ENCODE measurements around the gene ZNF556.
"Not testable (repeated sequence)": the region's sequence is repeated elsewhere in the genome, so short reads cannot be mapped to it uniquely, and the experiment has no call there.

The ZNF556 gene

GRCh38 chr19:2853015-2853606 lies 14.0 kb upstream of the ZNF556 start:
- no peaks in the 10 kb centered on the region for H3K27me3 ChIP-seq (ENCODE audit: control insufficient read depth in 2 of 2, insufficient read depth in 2 of 2, low read length in 2 of 2)
- H3K4me1 ChIP-seq (ENCODE audit: control insufficient read depth in 2 of 2, insufficient read depth in 2 of 2, low read length in 2 of 2): no peaks in the 10 kb centered on the region
- H3K9me3 ChIP-seq (ENCODE audit: control insufficient read depth in 2 of 2, low read length in 2 of 2): peaks cover 34 to 42% of the 10 kb centered on the region in 2 donors
- H3K4me3 ChIP-seq (ENCODE audit: low read length in 2 of 2): peak overlapping the region in 1 of 2 donors; percentile 27
- H3K9ac ChIP-seq (ENCODE audit: low read depth in 1 of 2, low read length in 2 of 2): no peak overlapping the region
- H3K27ac ChIP-seq (ENCODE audit: low read depth in 2 of 2, low read length in 2 of 2): no peak overlapping the region
- peaks cover 32 to 34% of the 10 kb centered on the region in 2 donors for H3K36me3 ChIP-seq (ENCODE audit: control insufficient read depth in 2 of 2, insufficient read depth in 2 of 2, low read length in 2 of 2)

DNA sequence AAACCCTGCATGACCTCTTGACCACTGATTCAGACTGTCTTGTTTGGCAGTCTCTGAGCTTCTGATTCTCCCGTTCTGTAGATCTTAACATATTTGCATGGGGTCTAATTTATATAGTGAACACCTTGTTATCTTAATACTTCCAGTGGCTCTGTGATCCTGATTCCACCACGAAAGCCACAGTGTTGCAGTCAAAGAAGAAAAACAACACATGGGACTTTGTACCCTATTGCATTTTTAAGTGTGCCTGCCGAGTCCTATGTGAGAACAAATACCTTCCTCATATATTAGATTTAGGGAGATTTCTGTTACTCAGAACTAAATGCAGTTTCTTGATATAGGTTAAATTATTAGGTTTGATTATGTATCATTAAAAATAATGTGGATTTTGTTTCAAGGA lies 12.3 kb upstream of the ZNF556 start:
- H3K4me3 ChIP-seq (ENCODE audit: low read length in 2 of 2): no peak overlapping the region
- H3K9ac ChIP-seq (ENCODE audit: low read depth in 1 of 2, low read length in 2 of 2): no peak overlapping the region
- H3K27me3 ChIP-seq (ENCODE audit: control insufficient read depth in 2 of 2, insufficient read depth in 2 of 2, low read length in 2 of 2): no peaks in the 10 kb centered on the region
- peaks cover 36 to 41% of the 10 kb centered on the region in 2 donors for H3K9me3 ChIP-seq (ENCODE audit: control insufficient read depth in 2 of 2, low read length in 2 of 2)
- peaks cover 32 to 34% of the 10 kb centered on the region in 2 donors for H3K36me3 ChIP-seq (ENCODE audit: control insufficient read depth in 2 of 2, insufficient read depth in 2 of 2, low read length in 2 of 2)
- H3K27ac ChIP-seq (ENCODE audit: low read depth in 2 of 2, low read length in 2 of 2): no peak overlapping the region
- no peaks in the 10 kb centered on the region for H3K4me1 ChIP-seq (ENCODE audit: control insufficient read depth in 2 of 2, insufficient read depth in 2 of 2, low read length in 2 of 2)

- H3K4me1 ChIP-seq (ENCODE audit: control insufficient read depth in 2 of 2, insufficient read depth in 2 of 2, low read length in 2 of 2): no peaks in the 10 kb centered on the region
Measured at GRCh38 chr19:2856457-2857050, 10.6 kb upstream of the ZNF556 start.

DNA sequence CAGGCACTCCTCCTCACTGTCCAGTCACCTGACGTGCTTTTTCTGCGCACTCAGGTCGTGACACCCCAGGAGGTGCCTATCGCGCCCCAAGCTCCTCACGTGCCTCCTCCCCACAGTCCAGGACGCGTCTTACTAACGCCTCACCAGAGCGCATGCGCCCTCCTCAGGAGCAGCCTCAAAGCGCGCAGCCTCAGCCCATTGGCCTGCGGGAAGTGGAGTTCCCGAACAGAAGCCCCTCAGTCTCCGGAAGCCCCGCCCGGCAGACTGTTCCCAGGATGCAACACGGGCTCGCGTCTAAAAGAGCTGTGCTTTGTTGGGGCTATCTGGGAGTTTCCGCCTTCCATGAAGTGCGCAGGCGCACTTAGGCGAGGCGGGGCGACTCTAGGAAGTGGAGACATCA lies 8.3 kb upstream of the ZNF556 start:
- Histone ChIP-seq H3K9ac (ENCODE audit: low read depth in 1 of 2, low read length in 2 of 2) (no peak overlapping the region), H3K4me1 (ENCODE audit: control insufficient read depth in 2 of 2, insufficient read depth in 2 of 2, low read length in 2 of 2) (no peaks in the 10 kb centered on the region), H3K27me3 (ENCODE audit: control insufficient read depth in 2 of 2, insufficient read depth in 2 of 2, low read length in 2 of 2) (no peaks in the 10 kb centered on the region), H3K9me3 (ENCODE audit: control insufficient read depth in 2 of 2, low read length in 2 of 2) (peaks cover 15 to 20% of the 10 kb centered on the region in 2 donors), H3K4me3 (ENCODE audit: low read length in 2 of 2) (no peak overlapping the region), H3K27ac (ENCODE audit: low read depth in 2 of 2, low read length in 2 of 2) (no peak overlapping the region), H3K36me3 (ENCODE audit: control insufficient read depth in 2 of 2, insufficient read depth in 2 of 2, low read length in 2 of 2) (peaks cover 0 to 6% of the 10 kb centered on the region in 2 donors)

More at GRCh38 chr19:2856457-2857050, 10.6 kb upstream of the ZNF556 start:
- no peak overlapping the region for H3K27ac ChIP-seq (ENCODE audit: low read depth in 2 of 2, low read length in 2 of 2)
- H3K4me3 ChIP-seq (ENCODE audit: low read length in 2 of 2): no peak overlapping the region
- peaks cover 31 to 38% of the 10 kb centered on the region in 2 donors for H3K9me3 ChIP-seq (ENCODE audit: control insufficient read depth in 2 of 2, low read length in 2 of 2)
- H3K36me3 ChIP-seq (ENCODE audit: control insufficient read depth in 2 of 2, insufficient read depth in 2 of 2, low read length in 2 of 2): peaks cover 22 to 28% of the 10 kb centered on the region in 2 donors
- H3K9ac ChIP-seq (ENCODE audit: low read depth in 1 of 2, low read length in 2 of 2): no peak overlapping the region
- H3K27me3 ChIP-seq (ENCODE audit: control insufficient read depth in 2 of 2, insufficient read depth in 2 of 2, low read length in 2 of 2): no peaks in the 10 kb centered on the region

- H3K4me3 ChIP-seq (ENCODE audit: low read length in 2 of 2): no peak overlapping the region
- peaks cover 0 to 4% of the 10 kb centered on the region in 2 donors for H3K4me1 ChIP-seq (ENCODE audit: control insufficient read depth in 2 of 2, insufficient read depth in 2 of 2, low read length in 2 of 2)
- no peaks in the 10 kb centered on the region for H3K27me3 ChIP-seq (ENCODE audit: control insufficient read depth in 2 of 2, insufficient read depth in 2 of 2, low read length in 2 of 2)
- no peak overlapping the region for H3K9ac ChIP-seq (ENCODE audit: low read depth in 1 of 2, low read length in 2 of 2)
- peaks cover 1 to 3% of the 10 kb centered on the region in 2 donors for H3K9me3 ChIP-seq (ENCODE audit: control insufficient read depth in 2 of 2, low read length in 2 of 2)
- H3K36me3 ChIP-seq (ENCODE audit: control insufficient read depth in 2 of 2, insufficient read depth in 2 of 2, low read length in 2 of 2): no peaks in the 10 kb centered on the region
- H3K27ac ChIP-seq (ENCODE audit: low read depth in 2 of 2, low read length in 2 of 2): no peak overlapping the region
Measured at GRCh38 chr19:2863816-2864215, 3.3 kb upstream of the ZNF556 start.

- Histone ChIP-seq H3K27ac (ENCODE audit: low read depth in 2 of 2, low read length in 2 of 2) (no peak overlapping the region), H3K36me3 (ENCODE audit: control insufficient read depth in 2 of 2, insufficient read depth in 2 of 2, low read length in 2 of 2) (no peaks in the 10 kb centered on the region), H3K9me3 (ENCODE audit: control insufficient read depth in 2 of 2, low read length in 2 of 2) (no peaks in the 10 kb centered on the region), H3K4me3 (ENCODE audit: low read length in 2 of 2) (no peak overlapping the region), H3K27me3 (ENCODE audit: control insufficient read depth in 2 of 2, insufficient read depth in 2 of 2, low read length in 2 of 2) (no peaks in the 10 kb centered on the region), H3K9ac (ENCODE audit: low read depth in 1 of 2, low read length in 2 of 2) (no peak overlapping the region), H3K4me1 (ENCODE audit: control insufficient read depth in 2 of 2, insufficient read depth in 2 of 2, low read length in 2 of 2) (peaks cover 0 to 4% of the 10 kb centered on the region in 2 donors)
Measured at GRCh38 chr19:2865334-2866100, 1.6 kb upstream of the ZNF556 start.

DNA sequence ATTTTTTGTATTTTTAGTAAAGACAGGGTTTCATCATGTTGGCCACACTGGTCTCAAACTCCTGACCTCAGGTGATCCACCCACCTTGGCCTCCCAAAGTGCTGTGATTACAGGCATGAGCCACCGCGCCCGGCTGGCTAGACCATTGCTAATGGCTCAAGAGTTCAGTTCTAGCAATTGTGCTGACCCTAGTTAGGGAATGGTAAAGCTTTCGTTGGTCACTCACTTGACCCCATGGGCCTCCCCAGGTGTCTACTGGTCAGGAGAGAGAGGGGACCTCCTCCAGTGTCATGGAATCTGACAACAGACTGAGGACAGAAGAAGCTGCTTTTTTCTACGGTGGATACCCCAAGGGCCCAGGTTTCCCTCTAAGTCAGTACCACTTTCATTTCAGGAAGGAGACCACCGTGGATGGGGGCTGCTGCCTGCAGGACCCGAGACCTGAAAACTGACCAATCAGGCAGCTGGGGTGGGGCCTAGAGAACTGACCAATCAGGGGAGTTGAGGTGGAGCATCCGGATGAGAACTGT lies 575 bp upstream of the ZNF556 start:
- Histone ChIP-seq H3K27ac (ENCODE audit: low read depth in 2 of 2, low read length in 2 of 2) (no peak overlapping the region), H3K9me3 (ENCODE audit: control insufficient read depth in 2 of 2, low read length in 2 of 2) (no peaks in the 10 kb centered on the region), H3K36me3 (ENCODE audit: control insufficient read depth in 2 of 2, insufficient read depth in 2 of 2, low read length in 2 of 2) (no peaks in the 10 kb centered on the region), H3K9ac (ENCODE audit: low read depth in 1 of 2, low read length in 2 of 2) (no peak overlapping the region), H3K4me1 (ENCODE audit: control insufficient read depth in 2 of 2, insufficient read depth in 2 of 2, low read length in 2 of 2) (peaks cover 0 to 4% of the 10 kb centered on the region in 2 donors), H3K27me3 (ENCODE audit: control insufficient read depth in 2 of 2, insufficient read depth in 2 of 2, low read length in 2 of 2) (no peaks in the 10 kb centered on the region), H3K4me3 (ENCODE audit: low read length in 2 of 2) (no peak overlapping the region)

- H3K9me3 ChIP-seq (ENCODE audit: control insufficient read depth in 2 of 2, low read length in 2 of 2): no peaks in the 10 kb centered on the region
- no peak overlapping the region for H3K27ac ChIP-seq (ENCODE audit: low read depth in 2 of 2, low read length in 2 of 2)
- H3K4me3 ChIP-seq (ENCODE audit: low read length in 2 of 2): no peak overlapping the region
- H3K4me1 ChIP-seq (ENCODE audit: control insufficient read depth in 2 of 2, insufficient read depth in 2 of 2, low read length in 2 of 2): peaks cover 0 to 4% of the 10 kb centered on the region in 2 donors
- H3K36me3 ChIP-seq (ENCODE audit: control insufficient read depth in 2 of 2, insufficient read depth in 2 of 2, low read length in 2 of 2): no peaks in the 10 kb centered on the region
- H3K27me3 ChIP-seq (ENCODE audit: control insufficient read depth in 2 of 2, insufficient read depth in 2 of 2, low read length in 2 of 2): no peaks in the 10 kb centered on the region
- no peak overlapping the region for H3K9ac ChIP-seq (ENCODE audit: low read depth in 1 of 2, low read length in 2 of 2)
Measured at GRCh38 chr19:2869618-2870017, 2.5 kb downstream of the ZNF556 start.

DNA sequence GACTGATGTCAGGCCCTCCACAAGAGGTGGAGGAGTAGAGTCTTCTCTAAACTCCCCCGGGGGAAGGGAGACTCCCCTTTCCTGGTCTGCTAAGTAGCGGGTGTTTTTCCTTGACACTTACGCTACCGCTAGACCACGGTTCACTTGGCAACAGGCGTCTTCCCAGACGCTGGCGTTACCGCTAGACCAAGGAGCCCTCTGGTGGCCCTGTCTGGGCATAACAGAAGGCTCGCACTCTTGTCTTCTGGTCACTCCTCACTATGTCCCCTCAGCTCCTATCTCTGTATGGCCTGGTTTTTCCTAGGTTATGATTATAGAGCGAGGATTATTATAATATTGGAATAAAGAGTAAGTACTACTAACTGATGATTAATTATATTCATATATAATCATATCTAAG lies 5.0 kb downstream of the ZNF556 start:
- H3K4me3 ChIP-seq (ENCODE audit: low read length in 2 of 2); H3K4me1 ChIP-seq (ENCODE audit: control insufficient read depth in 2 of 2, insufficient read depth in 2 of 2, low read length in 2 of 2); H3K9ac ChIP-seq (ENCODE audit: low read depth in 1 of 2, low read length in 2 of 2); H3K27me3 ChIP-seq (ENCODE audit: control insufficient read depth in 2 of 2, insufficient read depth in 2 of 2, low read length in 2 of 2); H3K36me3 ChIP-seq (ENCODE audit: control insufficient read depth in 2 of 2, insufficient read depth in 2 of 2, low read length in 2 of 2); H3K9me3 ChIP-seq (ENCODE audit: control insufficient read depth in 2 of 2, low read length in 2 of 2); H3K27ac ChIP-seq (ENCODE audit: low read depth in 2 of 2, low read length in 2 of 2): not testable (repeated sequence)

All from mucosa of rectum (tissue), 2 donors.